Measurements from ENCODE around the gene NOP56. TPM values are rescaled to one million over a fixed set of nuclear protein-coding genes. Genes with fewer than 3 reads are reported as not detected.
"Not testable (repeated sequence)": the region's sequence is repeated elsewhere in the genome, so short reads cannot be mapped to it uniquely, and the experiment has no call there.

Gene NOP56
- total RNA-seq, 1 experiment from 2014 or later, result 497 TPM

DNA sequence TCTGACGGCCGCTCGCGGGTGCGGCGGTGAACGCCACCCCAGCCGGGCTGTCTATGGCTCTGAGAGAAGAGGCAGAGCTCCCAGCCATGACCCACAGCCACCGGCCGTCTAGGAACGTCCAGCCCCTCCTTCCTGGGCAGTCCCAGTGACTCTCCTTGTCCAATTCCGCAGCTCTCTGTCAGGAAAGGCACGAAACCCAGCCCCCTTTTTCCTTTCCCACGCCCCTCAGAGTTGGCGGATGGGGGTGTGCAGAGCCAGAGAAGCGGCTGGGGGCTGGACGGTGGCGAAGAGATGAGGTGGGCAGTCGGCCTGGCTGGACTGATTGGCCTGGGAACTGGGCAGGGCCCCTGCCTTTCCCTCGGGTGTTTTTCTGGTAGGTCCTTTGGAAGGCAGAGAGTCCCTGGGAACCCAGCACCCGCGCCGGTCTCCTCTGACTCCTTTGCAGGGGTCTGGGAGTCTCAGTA is 41.6 kb downstream of the NOP56 start:
- H3K9me3 ChIP-seq, result no peaks in the 10 kb centered on the region
- intact Hi-C loops (cut with micrococcal nuclease; ENCODE audit: unreplicated experiment), result no loop called here
- peaks cover 5% of the 10 kb centered on the region for H3K36me3 Mint-ChIP-seq (ENCODE audit: insufficient read depth, unreplicated experiment)
- H3K36me3 ChIP-seq (ENCODE audit: control insufficient read depth, insufficient read depth, low read length), result no peaks in the 10 kb centered on the region
- BruUV-seq (replicated peaks), result no TSS peak
- TF ChIP-seq, protein P1, sequence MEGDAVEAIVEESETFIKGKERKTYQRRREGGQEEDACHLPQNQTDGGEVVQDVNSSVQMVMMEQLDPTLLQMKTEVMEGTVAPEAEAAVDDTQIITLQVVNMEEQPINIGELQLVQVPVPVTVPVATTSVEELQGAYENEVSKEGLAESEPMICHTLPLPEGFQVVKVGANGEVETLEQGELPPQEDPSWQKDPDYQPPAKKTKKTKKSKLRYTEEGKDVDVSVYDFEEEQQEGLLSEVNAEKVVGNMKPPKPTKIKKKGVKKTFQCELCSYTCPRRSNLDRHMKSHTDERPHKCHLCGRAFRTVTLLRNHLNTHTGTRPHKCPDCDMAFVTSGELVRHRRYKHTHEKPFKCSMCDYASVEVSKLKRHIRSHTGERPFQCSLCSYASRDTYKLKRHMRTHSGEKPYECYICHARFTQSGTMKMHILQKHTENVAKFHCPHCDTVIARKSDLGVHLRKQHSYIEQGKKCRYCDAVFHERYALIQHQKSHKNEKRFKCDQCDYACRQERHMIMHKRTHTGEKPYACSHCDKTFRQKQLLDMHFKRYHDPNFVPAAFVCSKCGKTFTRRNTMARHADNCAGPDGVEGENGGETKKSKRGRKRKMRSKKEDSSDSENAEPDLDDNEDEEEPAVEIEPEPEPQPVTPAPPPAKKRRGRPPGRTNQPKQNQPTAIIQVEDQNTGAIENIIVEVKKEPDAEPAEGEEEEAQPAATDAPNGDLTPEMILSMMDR (IDR thresholded peaks at IDR 0.05; ENCODE audit: insufficient read depth in 1 of 2, low read depth in 1 of 2, low read length in 1 of 2, severe bottlenecking in 1 of 2, unreplicated experiment in 1 of 2), result no peak
- H3K27me3 Mint-ChIP-seq (ENCODE audit: insufficient read depth, unreplicated experiment), result peaks cover 20% of the 10 kb centered on the region
- H3K4me3 ChIP-seq (ENCODE audit: low read depth, low read length), result no peak overlapping the region
- H3K9me3 Mint-ChIP-seq (ENCODE audit: unreplicated experiment), result no peaks in the 10 kb centered on the region
- H3K4me1 ChIP-seq, result peaks cover 6% of the 10 kb centered on the region
- no peak overlapping the region for H3K4me3 Mint-ChIP-seq (ENCODE audit: unreplicated experiment)
- H3K27ac Mint-ChIP-seq (ENCODE audit: unreplicated experiment), result no peak overlapping the region
- POLR2A ChIA-PET, result no interaction called here
- DNase-seq, result no peak
- H3K4me1 Mint-ChIP-seq (ENCODE audit: low read depth, unreplicated experiment), result peaks cover 12% of the 10 kb centered on the region
- CTCF ChIA-PET, result interaction anchor here (0.7 kb wide), 1 partner anchor 487 kb away, joined by 3 read pairs; no protein-coding TSS in a partner anchor
- H3K27me3 ChIP-seq (replicated peaks; ENCODE audit: control insufficient read depth, insufficient read depth, low read length), result peaks cover 1% of the 10 kb centered on the region

DNA sequence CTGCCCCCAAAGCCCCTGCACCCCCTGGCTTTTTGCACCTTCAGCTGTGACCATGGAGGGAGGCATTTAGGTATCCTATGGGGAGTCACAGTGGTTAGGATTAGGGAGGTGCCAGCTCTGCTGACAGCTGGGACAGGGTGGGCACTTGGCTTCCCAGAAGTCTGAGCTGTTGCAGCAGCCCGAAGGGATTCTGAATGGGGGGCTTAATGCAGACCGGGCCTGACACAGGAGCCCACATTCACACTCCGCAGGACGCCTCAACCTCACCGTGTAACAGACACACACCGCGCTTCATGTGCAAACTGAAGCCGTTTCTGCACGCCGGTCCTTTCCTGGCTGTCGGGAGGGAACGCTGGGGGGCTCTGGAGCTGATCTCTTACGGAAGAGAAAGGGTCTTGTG is 42.1 kb downstream of the NOP56 start:
- BruUV-seq (replicated peaks), result no TSS peak
- H3K4me1 Mint-ChIP-seq (ENCODE audit: low read depth, unreplicated experiment), result peaks cover 12% of the 10 kb centered on the region
- intact Hi-C loops (cut with micrococcal nuclease; ENCODE audit: unreplicated experiment), result no loop called here
- H3K27ac Mint-ChIP-seq (ENCODE audit: unreplicated experiment), result no peak overlapping the region
- peaks cover 20% of the 10 kb centered on the region for H3K27me3 Mint-ChIP-seq (ENCODE audit: insufficient read depth, unreplicated experiment)
- no peak overlapping the region for H3K4me3 ChIP-seq (ENCODE audit: low read depth, low read length)
- no peaks in the 10 kb centered on the region for H3K36me3 ChIP-seq (ENCODE audit: control insufficient read depth, insufficient read depth, low read length)
- no peak overlapping the region for H3K4me3 Mint-ChIP-seq (ENCODE audit: unreplicated experiment)
- no peaks in the 10 kb centered on the region for H3K9me3 Mint-ChIP-seq (ENCODE audit: unreplicated experiment)
- H3K9me3 ChIP-seq, result no peaks in the 10 kb centered on the region
- no peaks in the 10 kb centered on the region; the same call in 1 of the 2 replicates for H3K27me3 ChIP-seq (replicated peaks; ENCODE audit: control insufficient read depth, insufficient read depth, low read length)
- H3K4me1 ChIP-seq, result peaks cover 6% of the 10 kb centered on the region
- H3K36me3 Mint-ChIP-seq (ENCODE audit: insufficient read depth, unreplicated experiment), result peaks cover 5% of the 10 kb centered on the region
- ChIA-PET CTCF (no interaction called here), POLR2A (no interaction called here)
- DNase-seq, result no peak
- TF ChIP-seq, protein P1 (IDR thresholded peaks at IDR 0.05; ENCODE audit: insufficient read depth in 1 of 2, low read depth in 1 of 2, low read length in 1 of 2, severe bottlenecking in 1 of 2, unreplicated experiment in 1 of 2), result no peak

DNA sequence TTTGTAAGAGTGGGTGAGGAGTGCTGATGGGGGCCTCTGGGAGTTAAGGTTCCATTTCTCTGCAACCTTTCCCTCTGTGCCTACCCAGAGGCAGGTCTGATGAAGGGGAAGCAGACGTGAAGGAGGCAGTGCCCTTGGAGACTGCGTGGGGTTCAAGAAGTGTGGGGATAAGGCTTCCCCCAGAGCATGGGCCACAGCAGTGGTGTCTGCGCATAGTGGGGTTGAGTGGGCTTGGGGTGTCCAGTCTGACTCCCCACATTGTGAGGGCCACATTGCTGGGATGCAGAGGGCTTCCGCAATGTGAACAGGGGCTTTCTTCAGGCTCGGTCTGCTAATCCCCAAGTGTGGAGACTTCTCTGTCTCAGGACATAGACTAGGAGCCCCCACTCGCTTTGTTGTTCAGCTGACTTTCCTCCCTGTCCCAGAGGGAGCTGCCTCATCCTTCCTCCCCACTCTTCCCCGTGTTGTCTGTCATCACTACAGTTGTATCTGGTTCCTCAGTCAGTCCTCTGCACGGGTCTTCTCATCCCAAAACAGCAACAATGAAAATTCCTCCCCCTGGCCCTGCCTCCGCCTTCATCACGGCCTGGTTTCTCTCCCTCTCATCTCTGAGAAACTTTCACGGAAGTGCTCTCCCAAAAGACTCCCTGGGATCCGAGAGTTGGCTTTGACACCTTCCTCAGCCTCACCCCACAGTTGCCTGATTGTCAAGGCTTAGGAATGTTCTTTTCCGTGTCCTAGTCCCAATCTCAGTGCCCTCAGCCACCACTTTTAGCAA is 43.0 kb downstream of the NOP56 start:
- no peaks in the 10 kb centered on the region for H3K27me3 ChIP-seq (replicated peaks; ENCODE audit: control insufficient read depth, insufficient read depth, low read length)
- no peak overlapping the region for H3K4me3 Mint-ChIP-seq (ENCODE audit: unreplicated experiment)
- BruUV-seq (replicated peaks), result no TSS peak

DNA sequence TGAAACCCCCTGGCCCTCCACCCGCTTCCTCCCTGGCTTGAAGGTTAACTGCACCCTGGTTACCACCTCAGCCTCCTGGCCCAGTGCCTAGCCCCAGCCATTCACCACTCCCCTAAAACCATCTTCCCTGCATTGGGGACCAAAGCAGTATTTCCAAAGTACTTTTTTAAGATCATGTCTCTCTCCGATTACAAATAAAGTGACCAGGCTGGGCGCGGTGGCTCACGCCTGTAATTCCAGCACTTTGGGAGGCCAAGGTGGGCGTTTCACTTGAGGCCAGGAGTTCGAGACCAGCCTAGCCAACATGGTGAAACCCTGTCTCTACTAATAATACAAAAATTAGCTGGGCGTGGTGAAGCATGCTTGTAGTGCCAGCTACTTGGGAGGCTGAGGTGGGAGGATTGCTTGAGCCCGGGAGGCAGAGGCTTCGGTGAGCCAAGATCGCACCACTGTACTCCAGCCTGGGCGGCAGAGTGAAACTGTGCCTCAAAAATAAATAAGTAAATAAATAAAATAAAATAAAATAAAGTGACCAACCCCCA is 43.6 kb downstream of the NOP56 start:
- Mint-ChIP-seq H3K27me3 (ENCODE audit: insufficient read depth, unreplicated experiment) (peaks cover 12% of the 10 kb centered on the region), H3K4me1 (ENCODE audit: low read depth, unreplicated experiment) (peaks cover 12% of the 10 kb centered on the region)
- H3K36me3 ChIP-seq (ENCODE audit: control insufficient read depth, insufficient read depth, low read length); H3K4me3 ChIP-seq (ENCODE audit: low read depth, low read length); DNase-seq; BruUV-seq (replicated peaks); H3K9me3 Mint-ChIP-seq (ENCODE audit: unreplicated experiment); H3K27me3 ChIP-seq (replicated peaks; ENCODE audit: control insufficient read depth, insufficient read depth, low read length); H3K4me1 ChIP-seq; H3K9me3 ChIP-seq; CTCF ChIA-PET; H3K36me3 Mint-ChIP-seq (ENCODE audit: insufficient read depth, unreplicated experiment); intact Hi-C loops (cut with micrococcal nuclease; ENCODE audit: unreplicated experiment); H3K27ac Mint-ChIP-seq (ENCODE audit: unreplicated experiment); POLR2A ChIA-PET; H3K4me3 Mint-ChIP-seq (ENCODE audit: unreplicated experiment): not testable (repeated sequence)

More for the DNA sequence above, 43.0 kb downstream of the NOP56 start:
- intact Hi-C loops (cut with micrococcal nuclease; ENCODE audit: unreplicated experiment), result no loop called here
- Mint-ChIP-seq H3K27ac (ENCODE audit: unreplicated experiment) (no peak overlapping the region), H3K9me3 (ENCODE audit: unreplicated experiment) (no peaks in the 10 kb centered on the region), H3K36me3 (ENCODE audit: insufficient read depth, unreplicated experiment) (peaks cover 5% of the 10 kb centered on the region), H3K27me3 (ENCODE audit: insufficient read depth, unreplicated experiment) (peaks cover 16% of the 10 kb centered on the region), H3K4me1 (ENCODE audit: low read depth, unreplicated experiment) (peaks cover 12% of the 10 kb centered on the region)
- TF ChIP-seq, protein P1 (IDR thresholded peaks at IDR 0.05; ENCODE audit: insufficient read depth in 1 of 2, low read depth in 1 of 2, low read length in 1 of 2, severe bottlenecking in 1 of 2, unreplicated experiment in 1 of 2), result no peak
- DNase-seq, result no peak
- Histone ChIP-seq H3K9me3 (no peaks in the 10 kb centered on the region), H3K36me3 (ENCODE audit: control insufficient read depth, insufficient read depth, low read length) (no peaks in the 10 kb centered on the region), H3K4me1 (peaks cover 6% of the 10 kb centered on the region), H3K4me3 (ENCODE audit: low read depth, low read length) (no peak overlapping the region)
- POLR2A ChIA-PET, result no interaction called here
- CTCF ChIA-PET, result no interaction called here

All from Caco-2 (cell line).